D721Med (cell line): Measurements from ENCODE around the gene TTYH3.

Experiments
- DNase-seq: peaks from one replicate; pipeline ENCODE4 v3.0.0; 2011; ENCODE audit warnings: low spot score; ENCODE audit not compliant: insufficient read length
- FAIRE-seq: peaks from 2 replicates; lab custom pipeline; 2011; peaks lifted over from hg19 to GRCh38; lab: Jason Lieb, UNC
- TF ChIP-seq, protein P1 (sequence below): IDR thresholded peaks from 2 replicates; pipeline ENCODE4 v1.5.1; 2012; ENCODE audit warnings: mild to moderate bottlenecking, control low read depth; ENCODE audit not compliant: insufficient read depth; ENCODE audit errors: missing control alignments

TTYH3 gene, protein sequence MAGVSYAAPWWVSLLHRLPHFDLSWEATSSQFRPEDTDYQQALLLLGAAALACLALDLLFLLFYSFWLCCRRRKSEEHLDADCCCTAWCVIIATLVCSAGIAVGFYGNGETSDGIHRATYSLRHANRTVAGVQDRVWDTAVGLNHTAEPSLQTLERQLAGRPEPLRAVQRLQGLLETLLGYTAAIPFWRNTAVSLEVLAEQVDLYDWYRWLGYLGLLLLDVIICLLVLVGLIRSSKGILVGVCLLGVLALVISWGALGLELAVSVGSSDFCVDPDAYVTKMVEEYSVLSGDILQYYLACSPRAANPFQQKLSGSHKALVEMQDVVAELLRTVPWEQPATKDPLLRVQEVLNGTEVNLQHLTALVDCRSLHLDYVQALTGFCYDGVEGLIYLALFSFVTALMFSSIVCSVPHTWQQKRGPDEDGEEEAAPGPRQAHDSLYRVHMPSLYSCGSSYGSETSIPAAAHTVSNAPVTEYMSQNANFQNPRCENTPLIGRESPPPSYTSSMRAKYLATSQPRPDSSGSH

DNA sequence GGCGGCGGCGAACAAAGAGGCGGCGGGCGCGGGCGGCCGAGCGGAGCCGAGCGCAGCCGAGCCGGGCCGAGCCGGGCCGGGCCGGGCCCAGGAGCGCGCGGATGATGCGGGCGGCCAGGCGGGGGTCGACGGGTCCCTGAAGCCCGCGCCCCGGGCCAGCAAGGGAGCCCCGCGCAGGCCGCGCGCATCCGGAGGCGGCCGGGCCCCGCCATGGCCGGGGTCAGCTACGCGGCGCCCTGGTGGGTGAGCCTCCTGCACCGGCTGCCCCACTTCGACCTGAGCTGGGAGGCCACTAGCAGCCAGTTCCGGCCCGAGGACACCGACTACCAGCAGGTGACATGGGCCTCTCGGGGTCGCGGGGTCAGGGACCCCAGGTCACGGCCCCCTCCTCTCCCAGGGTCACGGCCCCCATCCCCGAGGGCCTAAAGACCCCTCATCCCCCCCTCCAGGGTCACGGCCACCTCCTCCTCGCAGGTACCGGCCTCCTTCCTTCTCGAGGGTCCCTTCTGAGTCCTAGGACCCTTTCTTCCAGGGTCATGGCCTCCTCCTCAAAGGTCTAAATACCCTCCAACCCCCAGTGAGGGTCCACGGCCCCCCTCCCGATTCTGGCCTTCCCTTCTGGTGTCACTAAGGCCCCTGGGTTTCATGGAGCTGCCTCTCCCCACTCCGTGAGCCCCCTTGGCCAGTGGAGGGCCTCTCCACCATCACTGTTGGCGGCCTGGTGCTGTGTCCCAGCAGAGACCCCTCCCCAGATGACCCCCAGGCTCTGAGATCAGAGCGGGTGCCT, at the start of gene TTYH3:
Gene TTYH3 (plus strand): TSS at position 41 of the 787 bp plus-strand sequence. CDS start 170 bp downstream, at position 211.
- TF ChIP-seq, protein P1, sequence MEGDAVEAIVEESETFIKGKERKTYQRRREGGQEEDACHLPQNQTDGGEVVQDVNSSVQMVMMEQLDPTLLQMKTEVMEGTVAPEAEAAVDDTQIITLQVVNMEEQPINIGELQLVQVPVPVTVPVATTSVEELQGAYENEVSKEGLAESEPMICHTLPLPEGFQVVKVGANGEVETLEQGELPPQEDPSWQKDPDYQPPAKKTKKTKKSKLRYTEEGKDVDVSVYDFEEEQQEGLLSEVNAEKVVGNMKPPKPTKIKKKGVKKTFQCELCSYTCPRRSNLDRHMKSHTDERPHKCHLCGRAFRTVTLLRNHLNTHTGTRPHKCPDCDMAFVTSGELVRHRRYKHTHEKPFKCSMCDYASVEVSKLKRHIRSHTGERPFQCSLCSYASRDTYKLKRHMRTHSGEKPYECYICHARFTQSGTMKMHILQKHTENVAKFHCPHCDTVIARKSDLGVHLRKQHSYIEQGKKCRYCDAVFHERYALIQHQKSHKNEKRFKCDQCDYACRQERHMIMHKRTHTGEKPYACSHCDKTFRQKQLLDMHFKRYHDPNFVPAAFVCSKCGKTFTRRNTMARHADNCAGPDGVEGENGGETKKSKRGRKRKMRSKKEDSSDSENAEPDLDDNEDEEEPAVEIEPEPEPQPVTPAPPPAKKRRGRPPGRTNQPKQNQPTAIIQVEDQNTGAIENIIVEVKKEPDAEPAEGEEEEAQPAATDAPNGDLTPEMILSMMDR, result no peak
- FAIRE-seq (no peak), DNase-seq (no peak)

DNA sequence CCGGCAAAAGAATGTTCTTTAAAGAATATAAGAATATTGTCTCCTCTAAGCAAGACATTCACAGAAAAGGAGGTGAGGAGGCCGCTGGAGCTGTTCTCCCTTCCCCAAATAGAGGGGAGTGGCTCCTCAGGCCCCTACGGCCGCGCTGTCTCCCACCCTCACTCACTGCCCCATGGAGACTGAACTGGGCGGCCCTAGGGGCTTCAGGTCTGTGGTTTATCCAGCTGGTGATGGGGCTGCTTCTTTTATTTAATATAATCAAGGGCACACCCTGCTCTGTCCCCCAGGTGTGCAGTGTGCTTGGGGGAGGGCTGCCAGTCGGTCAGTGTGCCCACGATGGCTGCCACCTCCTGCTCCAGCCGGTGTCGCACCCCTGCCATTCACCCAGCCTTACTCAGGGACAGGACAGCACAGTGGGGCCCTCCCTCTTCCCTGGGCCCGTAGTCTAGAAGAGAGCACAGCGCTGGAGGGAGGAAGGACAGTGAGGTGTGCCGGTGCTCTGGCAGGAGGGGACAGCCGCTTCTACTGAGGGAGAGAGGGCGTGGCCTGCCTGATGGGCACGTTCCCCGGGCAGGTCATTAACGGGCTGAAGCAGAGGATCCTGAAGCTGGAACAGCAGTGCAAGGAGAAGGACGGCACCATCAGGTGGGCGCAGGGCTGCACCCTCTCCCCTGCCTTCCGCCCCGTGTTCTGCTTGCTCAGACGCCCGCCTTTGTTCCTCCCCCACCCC, 49.6 kb upstream of the TTYH3 start:
- TF ChIP-seq, protein P1, result no peak
- FAIRE-seq (no peak), DNase-seq (no peak)

DNA sequence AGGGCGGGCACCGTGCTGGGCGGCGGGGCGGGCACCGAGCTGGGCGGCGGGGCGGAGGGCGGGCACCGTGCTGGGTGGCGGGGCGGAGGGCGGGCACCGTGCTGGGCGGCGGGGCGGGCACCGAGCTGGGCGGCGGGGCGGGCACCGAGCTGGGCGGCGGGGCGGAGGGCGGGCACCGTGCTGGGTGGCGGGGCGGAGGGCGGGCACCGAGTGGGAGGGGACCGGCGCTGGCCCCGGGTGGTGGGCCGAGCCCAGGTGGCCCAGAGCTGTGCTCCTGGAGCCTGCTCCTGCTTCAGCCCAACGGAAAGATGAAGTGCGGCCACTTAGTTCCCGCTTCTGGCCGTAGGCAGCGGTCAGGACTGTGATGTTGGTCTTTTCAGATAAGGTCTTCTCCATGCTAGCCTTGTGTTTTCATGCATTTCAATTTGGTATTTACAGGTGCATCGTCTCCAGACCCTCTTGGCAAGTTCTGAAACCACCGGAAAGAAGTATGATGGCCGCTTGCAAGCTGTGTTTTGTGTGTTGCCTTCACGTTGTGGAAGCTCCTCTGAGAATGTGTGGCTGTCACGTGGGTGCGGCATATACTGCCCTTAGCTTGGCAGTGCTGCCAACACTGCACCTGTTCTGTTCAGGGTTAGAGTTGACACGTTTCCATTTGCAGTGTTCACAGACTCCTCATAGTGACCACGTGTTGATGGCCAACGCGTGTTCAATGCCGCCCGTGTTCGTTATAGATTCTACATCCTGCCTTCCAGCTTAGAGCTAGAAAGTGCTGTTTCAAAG, 47.8 kb upstream of the TTYH3 start:
- TF ChIP-seq, protein P1, result no peak
- no peak for DNase-seq
- no peak for FAIRE-seq

DNA sequence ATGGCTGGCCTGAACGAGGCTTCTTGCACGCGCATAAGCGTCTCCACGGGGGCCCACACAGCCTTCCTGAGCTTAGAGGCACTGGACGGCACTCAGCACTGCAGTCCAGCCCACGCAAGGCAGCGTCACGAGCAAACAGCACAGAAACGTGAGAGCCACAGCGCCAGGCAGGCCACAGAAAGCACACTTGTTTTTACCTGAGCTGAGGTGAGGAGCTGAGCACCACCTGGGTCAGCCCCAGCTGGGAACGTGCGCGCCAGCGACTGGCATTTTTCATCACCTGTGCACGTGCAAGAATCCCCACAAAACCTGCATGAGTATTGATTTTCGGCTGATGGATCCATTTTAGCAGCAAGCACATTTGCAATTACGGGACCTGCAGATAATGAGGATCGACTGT, 46.3 kb upstream of the TTYH3 start:
- DNase-seq (no peak), FAIRE-seq (no peak)
- TF ChIP-seq, protein P1, result no peak

DNA sequence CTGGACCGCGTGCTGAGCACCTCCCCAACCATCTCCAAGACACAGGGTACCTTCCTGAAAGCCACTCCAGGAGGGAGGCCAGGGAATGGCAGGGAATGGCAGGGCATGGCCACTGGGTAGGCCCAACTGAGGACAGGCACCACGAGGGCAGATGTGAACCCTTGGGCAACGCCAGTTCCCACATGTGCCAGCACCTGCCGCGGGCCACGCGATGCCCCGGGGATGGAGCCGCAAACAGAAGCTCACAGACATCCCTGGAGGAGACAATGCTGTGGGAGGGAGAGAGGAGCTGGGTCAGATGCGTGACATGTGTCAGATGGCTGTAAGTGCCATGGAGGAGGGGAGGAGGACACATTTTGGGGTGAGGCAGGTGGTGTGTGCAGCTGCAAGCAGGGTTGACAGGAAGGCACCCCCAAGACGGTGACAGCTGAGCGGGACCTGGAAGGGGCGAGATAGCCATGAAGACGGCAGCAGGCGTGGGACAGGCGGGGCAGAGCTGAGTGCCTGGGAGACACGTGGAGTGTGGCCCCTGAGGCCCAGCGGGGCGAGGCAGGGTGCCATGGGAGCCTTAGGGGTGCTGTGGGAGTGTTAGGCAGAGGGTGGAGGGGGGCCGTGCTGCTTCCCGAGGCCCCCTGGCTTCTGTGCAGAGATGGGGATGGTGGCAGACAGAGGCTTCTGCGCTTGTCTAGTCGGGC, 45.3 kb upstream of the TTYH3 start:
- DNase-seq (no peak), FAIRE-seq (no peak)
- TF ChIP-seq, protein P1, result no peak

DNA sequence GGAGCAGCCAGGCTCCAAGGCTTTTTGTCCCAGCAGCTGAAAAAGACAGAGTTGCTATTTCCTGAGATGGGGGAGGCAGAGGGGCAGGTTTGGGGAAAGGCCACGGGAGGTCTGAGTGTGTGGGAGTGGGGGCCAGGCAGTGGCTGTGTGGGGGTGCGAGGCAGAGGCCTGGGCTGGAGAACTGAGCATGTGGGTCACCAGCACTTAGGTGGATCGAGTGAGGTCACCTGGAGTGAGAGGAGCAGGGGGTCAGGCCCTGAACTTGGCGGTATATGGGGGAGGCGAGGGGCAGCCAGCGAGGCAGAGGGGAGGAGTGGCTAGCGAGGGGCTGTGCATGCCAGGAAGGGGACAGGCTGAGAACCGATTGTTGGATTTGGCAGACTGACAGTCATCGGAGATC, 44.7 kb upstream of the TTYH3 start:
- TF ChIP-seq, protein P1, result no peak
- no peak for DNase-seq
- FAIRE-seq, result no peak
